CD4-positive, alpha-beta T cell (primary cell): ENCODE results near the gene KLHL2. TPM values are rescaled to one million over a fixed set of nuclear protein-coding genes. Genes with fewer than 3 reads are reported as not detected.
"Not testable (repeated sequence)": the region's sequence is repeated elsewhere in the genome, so short reads cannot be mapped to it uniquely, and the experiment has no call there.

Experiments
- ATAC-seq: fragments of 200-7000 bp; cut with Tn5 transposase; one replicate; pipeline ENCODE4 v1.10.0; 2022; ENCODE audit warnings: mild to moderate bottlenecking; ENCODE audit not compliant: poor library complexity
- CTCF ChIA-PET: fragments of 350-600 bp; sonication (Branson Sonifier 250); formaldehyde crosslinking; loops from one replicate; lab custom pipeline; 2021; ENCODE audit warnings: antibody characterized with exemption, inconsistent platforms; lab: Charles Lee
- POLR2A ChIA-PET: fragments of 350-600 bp; sonication (Branson Sonifier 250); formaldehyde crosslinking; loops from one replicate; lab custom pipeline; 2021; ENCODE audit warnings: antibody characterized with exemption, inconsistent platforms; lab: Charles Lee
- DNase-seq, 14 experiments: peaks; one replicate each; pipeline ENCODE4 v3.0.0-alpha.2; 2013 to 2020; ENCODE audit warnings: mixed read lengths in 2 of 14
- H3K27ac ChIP-seq, 2 donors: one replicate each; pipeline versions ENCODE4 v1.5.1 to v1.7.0; 2013; ENCODE audit warnings: low read length in 2 of 2, low read depth in 1 of 2, mild to moderate bottlenecking in 1 of 2
- H3K27me3 ChIP-seq, 2 experiments: 1 replicate in 1 of 2; 2 replicates in 1 of 2; pipeline versions ENCODE4 v1.6.1 to v1.7.0; 2013; ENCODE audit warnings: low read length in 2 of 2, control low read depth in 1 of 2, mild to moderate bottlenecking in 1 of 2, moderate library complexity in 1 of 2; ENCODE audit not compliant: insufficient read depth in 2 of 2, control insufficient read depth in 1 of 2
- H3K36me3 ChIP-seq: one replicate; pipeline ENCODE4 v1.6.1; 2013; ENCODE audit warnings: low read length, control low read depth; ENCODE audit not compliant: insufficient read depth
- H3K4me1 ChIP-seq: one replicate; pipeline ENCODE4 v1.6.1; 2013; ENCODE audit warnings: low read length, control low read depth; ENCODE audit not compliant: insufficient read depth
- H3K4me3 ChIP-seq: one replicate; pipeline ENCODE4 v1.5.1; 2013; ENCODE audit warnings: mild to moderate bottlenecking, low read length, moderate library complexity
- H3K9me3 ChIP-seq, 2 experiments: 1 replicate in 1 of 2; 2 replicates in 1 of 2; pipeline versions ENCODE4 v1.6.1 to v1.7.0; 2013; ENCODE audit warnings: low read length in 2 of 2, mild to moderate bottlenecking in 2 of 2, control low read depth in 1 of 2, moderate library complexity in 1 of 2; ENCODE audit not compliant: control insufficient read depth in 1 of 2, insufficient read depth in 1 of 2
- H3K27ac Mint-ChIP-seq: one replicate; pipeline ENCODE4 v1.8.0; 2020; ENCODE audit warnings: mixed read lengths
- H3K27me3 Mint-ChIP-seq: one replicate; pipeline ENCODE4 v1.8.0; 2021; ENCODE audit warnings: mixed read lengths
- H3K36me3 Mint-ChIP-seq: one replicate; pipeline ENCODE4 v1.8.0; 2021; ENCODE audit warnings: low read depth, mixed read lengths
- H3K4me1 Mint-ChIP-seq: one replicate; pipeline ENCODE4 v1.8.0; 2021; ENCODE audit warnings: low read depth, mixed read lengths
- H3K4me3 Mint-ChIP-seq: one replicate; pipeline ENCODE4 v1.8.0; 2020; ENCODE audit warnings: mild to moderate bottlenecking, mixed read lengths
- H3K9me3 Mint-ChIP-seq: one replicate; pipeline ENCODE4 v1.8.0; 2020; ENCODE audit warnings: mixed read lengths
- intact Hi-C, 2 experiments: fragments of 100-400 bp; cut with DNase I in 1 of 2; cut with micrococcal nuclease in 1 of 2; formaldehyde crosslinking; loops; one replicate each; pipeline versions ENCODE4 v1.15.1 to v1.9.0; 2023 to 2025; cut with DNase I, micrococcal nuclease
- total RNA-seq, 174 experiments: library from RNA in 2 of 174; stranded (reverse) in 2 of 174; gene quantifications; one replicate each; pipeline ENCODE4 v1.2.3 and lab custom pipeline; 2021 to 2026
- TF ChIP-seq, protein P1 (sequence below): fragments of 200-600 bp; IDR thresholded peaks from one replicate; pipeline ENCODE4 v1.8.0; 2022; ENCODE audit warnings: antibody characterized with exemption, mild to moderate bottlenecking

KLHL2 gene
- total RNA-seq, 2 experiments from 2014 or later = 19.9 to 20.0 TPM

DNA sequence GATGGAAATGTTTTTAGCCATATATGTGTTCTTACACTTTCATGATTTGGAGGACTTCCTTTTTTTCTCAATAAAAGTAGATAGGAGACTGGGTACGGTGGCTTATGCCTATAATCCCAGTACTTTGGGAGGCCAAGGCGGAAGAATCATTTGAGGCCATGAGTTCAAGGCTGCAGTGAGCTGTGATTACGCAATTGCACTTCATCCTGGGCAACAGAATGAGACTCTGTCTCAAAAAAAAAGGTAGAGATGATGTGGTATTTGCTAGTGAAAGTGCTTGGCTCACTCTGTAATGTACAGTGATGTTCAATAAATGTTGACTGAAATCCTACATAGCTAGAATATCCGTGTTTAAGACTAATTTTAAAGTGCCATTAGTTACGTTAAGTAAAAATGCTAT is 27.4 kb downstream of the KLHL2 start:
- no peak for DNase-seq
- no peaks in the 10 kb centered on the region for H3K27me3 ChIP-seq
- intact Hi-C loops = no loop called here
- CTCF ChIA-PET = no interaction called here
- H3K9me3 ChIP-seq = no peaks in the 10 kb centered on the region
- TF ChIP-seq, protein P1, sequence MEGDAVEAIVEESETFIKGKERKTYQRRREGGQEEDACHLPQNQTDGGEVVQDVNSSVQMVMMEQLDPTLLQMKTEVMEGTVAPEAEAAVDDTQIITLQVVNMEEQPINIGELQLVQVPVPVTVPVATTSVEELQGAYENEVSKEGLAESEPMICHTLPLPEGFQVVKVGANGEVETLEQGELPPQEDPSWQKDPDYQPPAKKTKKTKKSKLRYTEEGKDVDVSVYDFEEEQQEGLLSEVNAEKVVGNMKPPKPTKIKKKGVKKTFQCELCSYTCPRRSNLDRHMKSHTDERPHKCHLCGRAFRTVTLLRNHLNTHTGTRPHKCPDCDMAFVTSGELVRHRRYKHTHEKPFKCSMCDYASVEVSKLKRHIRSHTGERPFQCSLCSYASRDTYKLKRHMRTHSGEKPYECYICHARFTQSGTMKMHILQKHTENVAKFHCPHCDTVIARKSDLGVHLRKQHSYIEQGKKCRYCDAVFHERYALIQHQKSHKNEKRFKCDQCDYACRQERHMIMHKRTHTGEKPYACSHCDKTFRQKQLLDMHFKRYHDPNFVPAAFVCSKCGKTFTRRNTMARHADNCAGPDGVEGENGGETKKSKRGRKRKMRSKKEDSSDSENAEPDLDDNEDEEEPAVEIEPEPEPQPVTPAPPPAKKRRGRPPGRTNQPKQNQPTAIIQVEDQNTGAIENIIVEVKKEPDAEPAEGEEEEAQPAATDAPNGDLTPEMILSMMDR = no peak
- H3K27me3 Mint-ChIP-seq = no peaks in the 10 kb centered on the region
- H3K36me3 ChIP-seq = peaks cover 13% of the 10 kb centered on the region
- no peaks in the 10 kb centered on the region for H3K9me3 Mint-ChIP-seq
- H3K4me1 ChIP-seq = peaks cover 2% of the 10 kb centered on the region
- H3K4me3 ChIP-seq = no peak overlapping the region
- POLR2A ChIA-PET = no interaction called here
- ATAC-seq = no peak
- H3K27ac ChIP-seq = no peak overlapping the region
- no peak overlapping the region for H3K27ac Mint-ChIP-seq
- H3K4me3 Mint-ChIP-seq = no peak overlapping the region
- H3K4me1 Mint-ChIP-seq = peaks cover 2% of the 10 kb centered on the region
- peaks cover 48% of the 10 kb centered on the region for H3K36me3 Mint-ChIP-seq

DNA sequence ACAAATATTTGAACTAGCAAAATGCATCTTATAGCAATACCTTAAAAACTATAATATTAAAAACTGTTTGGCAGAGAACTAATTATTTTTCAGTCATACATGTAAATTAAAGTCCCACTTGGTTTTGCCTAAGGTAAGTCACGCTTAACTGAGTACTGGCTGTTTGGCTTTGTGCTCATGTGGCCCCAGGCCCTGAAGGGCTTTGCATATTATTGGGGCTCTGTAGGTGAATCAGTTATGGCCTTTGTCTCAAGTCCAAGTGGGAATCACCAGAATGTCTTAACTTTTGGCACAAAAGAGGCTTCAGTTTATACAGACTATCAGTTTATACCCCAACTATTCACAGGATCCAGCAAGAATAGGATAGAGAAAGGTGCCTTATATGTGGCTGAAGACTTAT is 29.5 kb downstream of the KLHL2 start:
- H3K4me3 Mint-ChIP-seq, POLR2A ChIA-PET, H3K9me3 ChIP-seq, H3K27me3 Mint-ChIP-seq, intact Hi-C loops, DNase-seq, H3K4me1 ChIP-seq, H3K4me3 ChIP-seq, H3K27me3 ChIP-seq, ATAC-seq, H3K27ac Mint-ChIP-seq, H3K9me3 Mint-ChIP-seq, H3K27ac ChIP-seq, H3K4me1 Mint-ChIP-seq, CTCF ChIA-PET: not testable (repeated sequence)
- H3K36me3 Mint-ChIP-seq = peaks cover 40% of the 10 kb centered on the region
- H3K36me3 ChIP-seq = peaks cover 14% of the 10 kb centered on the region

DNA sequence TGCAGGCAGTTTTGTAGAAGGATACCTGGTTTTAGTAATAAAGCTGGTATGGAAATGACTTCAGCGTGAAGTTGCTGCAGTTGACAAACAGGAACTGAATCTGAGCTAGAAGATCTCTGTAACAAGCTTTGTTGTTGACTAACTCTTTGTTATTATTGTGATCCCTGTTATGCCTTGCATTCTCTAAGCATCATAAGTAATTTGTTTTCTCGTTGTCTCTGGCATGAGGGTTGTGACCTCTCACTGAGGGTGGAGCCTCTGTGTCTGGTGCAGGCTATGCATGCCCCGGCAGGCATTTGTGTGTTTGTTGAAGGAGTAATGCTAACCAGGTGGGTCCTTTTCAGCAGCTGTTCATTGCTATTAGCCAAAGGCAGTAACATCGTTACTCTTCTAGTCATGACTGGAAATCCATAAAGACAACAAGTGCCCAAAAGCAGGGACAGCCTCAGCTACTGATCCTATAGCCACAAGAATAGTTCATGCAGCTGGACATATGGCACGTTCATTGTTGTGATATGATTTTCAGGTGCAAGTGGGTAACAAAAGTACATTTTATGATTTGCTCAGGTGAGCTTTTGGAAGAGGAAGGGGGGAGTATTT is 30.8 kb downstream of the KLHL2 start:
- H3K27me3 Mint-ChIP-seq, H3K4me1 ChIP-seq, ATAC-seq, H3K27ac Mint-ChIP-seq, DNase-seq, H3K9me3 Mint-ChIP-seq, H3K4me3 ChIP-seq, intact Hi-C loops, POLR2A ChIA-PET, H3K27ac ChIP-seq, H3K4me3 Mint-ChIP-seq, H3K9me3 ChIP-seq, H3K27me3 ChIP-seq, H3K4me1 Mint-ChIP-seq: not testable (repeated sequence)
- H3K36me3 Mint-ChIP-seq = peaks cover 39% of the 10 kb centered on the region
- CTCF ChIA-PET = interaction anchor here (0.5 kb wide), 1 partner anchor 153 kb away, joined by 4 read pairs; no protein-coding TSS in a partner anchor
- peaks cover 14% of the 10 kb centered on the region for H3K36me3 ChIP-seq

DNA sequence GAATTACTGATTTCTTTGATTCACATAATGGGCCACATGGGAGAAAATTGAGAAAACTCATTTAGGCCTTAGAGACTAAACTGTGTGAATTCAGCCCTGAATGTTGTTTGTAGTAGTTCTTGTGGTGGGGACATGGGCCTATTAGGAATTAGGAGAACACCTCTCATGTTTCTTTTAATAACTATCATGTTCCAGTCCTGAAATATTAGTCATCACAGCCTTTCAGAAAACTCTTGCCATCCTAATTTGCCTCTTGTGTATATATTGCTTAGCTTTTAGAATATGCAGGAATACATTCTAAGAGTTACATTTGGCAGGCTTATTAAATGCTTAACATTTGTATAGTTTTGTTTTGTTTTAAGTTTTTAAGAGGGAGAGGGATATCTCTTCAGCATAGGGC is 33.4 kb downstream of the KLHL2 start:
- H3K9me3 ChIP-seq, H3K27me3 ChIP-seq, POLR2A ChIA-PET, H3K4me3 Mint-ChIP-seq, H3K9me3 Mint-ChIP-seq, H3K27ac ChIP-seq, DNase-seq, H3K27me3 Mint-ChIP-seq, H3K4me1 Mint-ChIP-seq, intact Hi-C loops, H3K4me3 ChIP-seq, ATAC-seq, H3K27ac Mint-ChIP-seq, H3K4me1 ChIP-seq: not testable (repeated sequence)
- peaks cover 40% of the 10 kb centered on the region for H3K36me3 Mint-ChIP-seq
- H3K36me3 ChIP-seq = peaks cover 14% of the 10 kb centered on the region
- CTCF ChIA-PET = interaction anchor here (0.7 kb wide), 1 partner anchor 27 kb away, joined by 3 read pairs; no protein-coding TSS in a partner anchor

DNA sequence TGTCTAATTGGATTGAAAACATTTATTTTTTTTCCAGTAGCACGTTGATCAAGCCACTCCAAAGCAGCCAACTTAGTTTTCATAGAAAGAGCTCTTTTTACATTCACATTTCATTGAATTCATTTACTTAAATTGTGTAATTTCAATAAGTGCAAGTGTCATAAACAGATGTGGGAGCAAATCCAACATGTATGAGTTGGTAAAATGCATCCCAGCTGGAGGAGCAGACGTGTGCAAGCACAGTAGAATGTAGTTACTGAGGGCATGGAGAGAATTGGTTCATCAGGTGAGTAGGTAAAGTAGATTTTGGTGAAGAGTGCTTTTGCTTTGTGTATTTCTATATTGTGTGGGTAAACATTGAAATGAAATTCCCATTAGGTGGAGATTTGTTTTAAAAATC is 36.8 kb downstream of the KLHL2 start:
- ATAC-seq, H3K27ac Mint-ChIP-seq, CTCF ChIA-PET: not testable (repeated sequence)

DNA sequence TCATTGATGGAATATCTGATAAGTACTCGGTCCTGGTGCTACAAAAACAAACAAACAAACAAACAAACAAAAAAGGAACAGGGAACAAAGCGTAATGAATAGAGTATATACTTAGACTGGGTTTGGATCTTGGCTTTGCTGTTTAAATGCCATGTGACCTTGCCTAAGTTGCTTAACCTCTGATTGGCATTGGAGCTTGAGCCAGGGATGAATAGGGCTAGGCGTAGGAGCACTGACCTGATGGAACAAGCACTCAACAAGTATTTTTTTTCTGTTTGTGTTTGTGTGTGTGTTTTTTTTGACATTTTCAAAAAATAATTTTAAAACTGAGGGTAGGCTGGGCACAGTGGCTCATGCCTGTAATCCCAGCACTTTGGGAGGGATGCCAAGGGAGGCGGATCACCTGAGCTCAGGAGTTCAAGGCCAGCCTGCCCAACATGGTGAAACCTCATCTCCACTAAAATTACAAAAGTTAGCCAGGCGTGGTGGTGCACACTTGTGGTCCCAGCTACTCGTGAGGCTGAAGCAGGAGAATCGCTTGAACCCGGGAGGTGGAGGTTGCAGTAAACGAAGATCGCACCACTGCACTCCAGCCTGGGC is 37.3 kb downstream of the KLHL2 start:
- CTCF ChIA-PET, intact Hi-C loops, POLR2A ChIA-PET, ATAC-seq, H3K27me3 ChIP-seq, H3K4me3 Mint-ChIP-seq, DNase-seq, H3K27ac Mint-ChIP-seq, H3K27ac ChIP-seq, H3K4me1 ChIP-seq, H3K27me3 Mint-ChIP-seq, H3K4me3 ChIP-seq, H3K36me3 ChIP-seq, H3K4me1 Mint-ChIP-seq, H3K9me3 Mint-ChIP-seq, H3K9me3 ChIP-seq: not testable (repeated sequence)
- peaks cover 28% of the 10 kb centered on the region for H3K36me3 Mint-ChIP-seq

More for the DNA sequence above, 36.8 kb downstream of the KLHL2 start:
- H3K9me3 Mint-ChIP-seq, H3K27me3 ChIP-seq, POLR2A ChIA-PET, H3K27me3 Mint-ChIP-seq, H3K4me3 Mint-ChIP-seq, H3K4me1 ChIP-seq, H3K27ac ChIP-seq, H3K9me3 ChIP-seq, H3K4me1 Mint-ChIP-seq, DNase-seq, intact Hi-C loops, H3K36me3 ChIP-seq, H3K4me3 ChIP-seq: not testable (repeated sequence)
- peaks cover 30% of the 10 kb centered on the region for H3K36me3 Mint-ChIP-seq
